Measurements from ENCODE around the gene HK2. TPM values are rescaled to one million over a fixed set of nuclear protein-coding genes. Genes with fewer than 3 reads are reported as not detected.

The HK2 gene
- polyA plus RNA-seq, 1 donor, result 7.4 TPM

DNA sequence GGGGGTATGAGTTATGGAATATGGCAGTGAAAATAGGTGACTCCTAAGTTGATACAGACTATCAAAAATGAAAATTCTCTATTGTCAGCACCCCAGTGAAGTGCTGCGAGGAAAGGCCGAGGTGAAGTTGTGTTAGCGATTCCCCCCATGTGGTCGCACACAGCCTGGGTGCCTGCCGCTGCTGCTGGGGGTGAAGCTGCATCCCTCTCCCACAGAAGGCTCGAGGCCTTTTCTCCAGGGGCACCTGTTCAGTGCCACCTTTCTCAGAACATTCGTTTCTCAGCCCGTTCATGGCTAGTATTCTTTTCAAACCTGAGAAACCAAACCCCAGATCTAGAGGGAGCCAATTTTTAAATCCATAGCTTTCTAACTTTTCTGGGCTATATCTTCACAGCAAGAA lies 23.8 kb downstream of the HK2 start:
- no peak for DNase-seq

DNA sequence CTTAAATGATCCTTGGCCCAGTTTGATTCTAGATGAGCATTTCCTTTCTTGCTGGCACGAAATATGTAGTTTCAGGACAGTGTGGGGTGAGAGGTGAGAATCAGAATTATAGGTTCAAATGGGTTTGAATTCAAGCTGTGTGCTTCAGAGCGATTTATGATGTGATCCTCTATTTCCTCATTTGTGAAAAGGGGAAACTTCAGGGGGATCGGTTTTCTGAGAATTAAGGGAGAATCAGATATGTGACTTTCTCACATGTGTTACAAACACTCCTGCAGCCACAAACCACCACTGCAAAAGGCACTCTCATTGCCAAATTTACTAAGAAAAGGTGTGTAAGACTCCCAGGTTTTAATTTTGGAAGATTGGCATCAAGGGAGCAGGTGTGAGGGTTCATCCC lies 24.4 kb downstream of the HK2 start:
- no peak for DNase-seq

DNA sequence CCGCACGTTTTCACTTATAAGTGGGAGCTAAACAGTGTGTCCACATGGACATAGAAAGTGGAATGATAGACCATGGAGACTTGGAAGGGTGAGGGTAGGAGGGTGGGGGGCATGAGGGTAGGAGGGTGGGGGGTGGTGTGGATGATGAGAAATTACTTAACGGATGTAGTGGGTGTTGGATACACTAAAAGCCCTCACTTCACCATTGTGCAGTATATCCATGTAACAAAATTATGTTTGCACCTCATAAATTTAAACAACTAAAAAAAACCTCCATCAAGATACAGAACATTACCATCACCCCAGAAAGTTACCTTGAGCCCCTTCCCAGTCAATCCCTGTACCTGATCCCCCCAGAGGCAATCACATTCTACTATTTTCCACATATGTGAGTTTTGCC lies 26.2 kb downstream of the HK2 start:
- DNase-seq, result no peak

DNA sequence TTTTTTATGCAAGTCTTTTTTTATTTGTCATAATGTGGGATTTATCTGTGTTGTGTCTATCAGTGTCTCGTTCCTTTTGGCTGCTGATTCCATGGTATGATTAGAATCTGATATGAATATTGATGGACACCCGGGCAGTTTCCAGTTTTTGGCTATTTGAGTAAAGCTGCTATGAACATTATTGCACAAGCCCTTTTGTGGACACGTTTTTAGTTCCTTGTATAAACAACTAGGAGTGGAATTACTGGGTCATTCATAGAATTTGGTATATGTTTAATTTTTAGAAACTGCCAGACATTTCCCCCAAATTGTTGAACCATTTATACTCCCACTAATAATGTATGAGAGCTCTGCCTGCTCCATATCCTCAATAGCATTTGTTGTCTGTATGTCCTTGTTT lies 26.6 kb downstream of the HK2 start:
- no peak for DNase-seq

DNA sequence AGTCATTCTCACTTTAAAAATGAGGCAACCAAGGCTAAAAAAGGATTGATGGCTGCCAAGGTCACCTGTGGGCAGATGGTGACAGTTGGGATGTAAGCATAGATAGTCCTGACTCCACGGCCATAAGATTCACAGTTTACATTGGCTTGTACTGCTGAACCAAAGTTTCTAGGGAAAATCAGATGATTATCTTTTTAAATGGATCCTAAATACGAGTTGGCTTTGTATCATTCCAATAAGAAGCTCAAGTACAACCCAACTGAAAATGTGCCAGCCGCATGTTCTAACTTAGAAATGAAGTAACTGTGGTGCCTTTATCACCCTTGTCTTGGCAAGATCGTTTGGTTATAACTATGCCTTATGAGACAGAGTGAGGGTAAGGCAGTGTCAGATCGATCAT lies 27.6 kb downstream of the HK2 start:
- DNase-seq, result no peak

DNA sequence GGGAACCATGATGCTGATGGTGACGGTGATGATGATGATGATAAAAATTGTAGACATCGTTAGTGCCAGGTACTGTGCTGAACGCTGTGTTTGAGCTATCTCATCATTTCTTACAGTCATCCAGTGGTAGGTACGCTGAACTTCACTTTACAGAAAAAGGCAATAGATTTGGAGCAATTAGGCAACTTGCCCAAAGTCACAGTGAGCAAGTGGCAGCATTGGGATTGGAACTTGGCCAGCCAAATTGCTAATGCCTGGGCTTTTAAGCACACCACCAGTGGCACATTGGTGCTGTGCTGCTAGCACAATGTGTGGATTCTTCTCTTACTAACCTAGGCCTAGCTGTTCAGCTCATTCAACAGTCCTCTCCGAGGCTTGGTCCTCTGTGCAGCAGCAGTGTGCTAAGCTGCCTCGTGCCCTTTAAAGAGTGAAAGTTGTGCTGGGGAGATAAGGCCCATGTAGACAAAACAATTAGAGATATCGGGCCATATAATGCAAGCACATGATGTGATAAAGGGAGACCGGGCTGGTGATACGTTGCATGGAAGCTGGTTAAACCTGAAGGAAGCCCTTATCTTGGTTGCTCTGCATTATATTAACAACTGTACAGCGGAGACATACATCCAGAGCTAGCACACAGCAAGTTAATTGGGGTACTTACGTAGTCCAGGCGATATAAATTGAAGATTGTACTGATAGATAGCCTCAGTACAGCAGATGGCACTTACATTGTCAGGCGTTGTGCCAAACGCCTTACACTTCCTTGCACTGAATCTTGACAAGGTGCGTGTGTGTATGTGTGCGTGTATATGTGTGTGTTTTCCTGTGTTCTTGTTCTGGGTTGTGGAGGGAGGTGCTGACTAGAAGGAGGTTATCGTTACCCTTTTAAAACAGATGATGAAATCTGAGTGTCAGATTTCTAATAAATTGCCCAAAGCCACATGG lies 28.4 kb downstream of the HK2 start:
- DNase-seq, result no peak

DNA sequence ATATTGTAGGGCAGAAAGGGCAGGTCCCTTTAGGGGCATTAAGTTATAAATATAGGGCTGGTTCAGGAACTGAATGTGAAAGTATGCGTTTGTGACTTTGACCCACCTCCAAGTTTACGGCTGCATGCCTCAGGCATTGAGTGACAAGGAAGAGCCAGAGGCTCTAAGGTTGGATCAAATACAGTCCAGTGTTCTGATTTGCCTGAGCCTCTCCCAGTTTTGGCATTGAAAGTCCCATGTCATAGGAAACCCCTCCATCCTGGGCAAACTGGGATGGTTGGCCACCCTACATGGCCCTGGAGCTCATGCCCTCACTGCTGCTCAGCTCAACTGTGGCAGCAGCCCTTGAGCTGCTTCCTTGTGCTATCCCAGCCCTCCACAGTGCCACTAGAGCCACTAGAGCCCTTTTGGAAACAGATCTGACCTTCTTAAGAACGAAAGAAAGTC lies 29.9 kb downstream of the HK2 start:
- no peak for DNase-seq

DNA sequence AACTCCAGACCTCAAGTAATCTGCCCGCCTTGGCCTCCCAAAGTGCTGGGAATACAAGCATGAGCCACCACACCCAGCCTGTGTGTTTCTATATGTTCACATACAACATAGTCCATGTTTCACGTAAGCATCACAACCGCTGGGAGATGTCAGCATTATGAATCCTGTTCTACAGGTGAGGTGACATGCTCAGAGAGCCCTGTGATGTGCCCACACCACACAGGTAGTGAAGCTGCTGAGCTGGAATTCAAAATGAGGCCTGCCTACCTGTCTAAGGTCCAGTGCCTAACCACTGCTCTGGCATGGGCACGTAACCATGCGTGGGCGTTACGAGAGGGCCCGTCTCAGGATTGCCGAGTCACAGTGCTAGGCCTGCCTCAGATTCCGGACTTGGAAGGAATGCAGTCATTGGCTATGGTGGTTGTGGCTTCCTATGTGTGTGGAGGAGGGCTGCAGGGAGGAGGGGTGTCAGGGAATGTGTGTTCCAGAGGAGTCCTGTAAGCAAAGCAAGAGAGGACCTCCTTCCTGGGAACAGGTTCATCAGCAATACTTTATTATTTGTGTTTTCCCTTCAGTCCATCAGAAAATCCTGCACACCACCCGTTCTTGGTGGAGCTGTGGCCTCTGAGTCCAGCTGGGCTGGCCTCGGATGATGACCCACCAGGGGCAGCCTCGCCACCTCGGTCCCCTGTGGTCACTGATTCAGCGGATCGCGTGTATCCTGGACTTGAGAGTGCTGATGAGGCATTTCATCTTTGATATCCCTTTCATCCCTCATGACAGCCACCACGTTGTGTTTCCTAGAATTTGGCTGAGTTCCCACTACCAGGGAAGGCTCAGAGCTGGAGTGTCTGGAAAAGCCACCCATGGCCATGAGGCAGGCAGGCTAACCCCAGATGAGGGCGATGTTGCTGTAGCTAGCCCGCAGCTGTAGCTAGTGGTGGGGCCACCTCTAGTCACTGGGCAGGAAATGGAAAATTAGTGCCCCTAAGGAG lies 31.1 kb downstream of the HK2 start:
- no peak for DNase-seq

DNA sequence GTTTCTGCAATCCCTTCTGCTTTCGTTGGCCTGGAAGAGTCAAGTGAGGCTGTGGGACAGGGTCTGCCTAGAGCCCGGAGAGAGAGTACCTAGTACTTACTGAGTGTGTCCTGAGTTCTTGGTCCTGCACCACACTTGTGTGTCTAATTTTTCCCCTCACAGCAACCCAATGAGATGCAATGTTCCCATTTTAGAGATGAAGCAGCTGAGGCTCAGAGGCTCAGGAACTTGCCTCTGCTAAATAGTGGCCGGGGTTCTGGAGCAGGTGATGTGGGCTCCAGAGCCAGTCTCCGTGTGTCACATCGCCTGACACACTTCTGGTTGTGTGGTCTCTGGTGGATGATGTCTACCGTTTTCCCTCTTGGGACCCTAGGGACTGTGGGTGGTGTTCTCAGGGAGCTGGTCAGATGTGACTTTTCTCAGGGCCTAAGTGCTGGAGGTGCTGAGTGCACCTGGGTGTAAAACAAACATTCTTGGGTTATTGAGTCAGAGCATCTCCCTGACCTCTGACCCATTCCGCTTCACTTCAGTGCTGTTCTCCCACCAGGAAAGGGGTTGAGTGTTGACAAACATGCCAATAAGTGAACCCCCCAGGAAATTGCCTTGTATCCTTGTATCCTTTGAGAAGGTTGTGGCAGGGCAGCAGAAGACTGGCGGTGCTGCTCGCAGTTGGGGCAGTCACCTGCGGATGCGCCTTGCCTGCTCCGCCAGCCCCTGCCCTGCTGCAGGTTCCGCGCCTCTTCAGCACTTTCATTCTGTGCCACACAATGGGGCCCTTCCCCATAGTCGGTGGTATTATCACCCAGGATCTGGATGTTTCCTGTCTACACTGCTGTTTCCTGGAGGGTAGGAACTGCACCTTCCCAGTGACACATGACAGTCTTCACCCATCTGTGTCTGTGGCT lies 32.1 kb downstream of the HK2 start:
- no peak for DNase-seq

DNA sequence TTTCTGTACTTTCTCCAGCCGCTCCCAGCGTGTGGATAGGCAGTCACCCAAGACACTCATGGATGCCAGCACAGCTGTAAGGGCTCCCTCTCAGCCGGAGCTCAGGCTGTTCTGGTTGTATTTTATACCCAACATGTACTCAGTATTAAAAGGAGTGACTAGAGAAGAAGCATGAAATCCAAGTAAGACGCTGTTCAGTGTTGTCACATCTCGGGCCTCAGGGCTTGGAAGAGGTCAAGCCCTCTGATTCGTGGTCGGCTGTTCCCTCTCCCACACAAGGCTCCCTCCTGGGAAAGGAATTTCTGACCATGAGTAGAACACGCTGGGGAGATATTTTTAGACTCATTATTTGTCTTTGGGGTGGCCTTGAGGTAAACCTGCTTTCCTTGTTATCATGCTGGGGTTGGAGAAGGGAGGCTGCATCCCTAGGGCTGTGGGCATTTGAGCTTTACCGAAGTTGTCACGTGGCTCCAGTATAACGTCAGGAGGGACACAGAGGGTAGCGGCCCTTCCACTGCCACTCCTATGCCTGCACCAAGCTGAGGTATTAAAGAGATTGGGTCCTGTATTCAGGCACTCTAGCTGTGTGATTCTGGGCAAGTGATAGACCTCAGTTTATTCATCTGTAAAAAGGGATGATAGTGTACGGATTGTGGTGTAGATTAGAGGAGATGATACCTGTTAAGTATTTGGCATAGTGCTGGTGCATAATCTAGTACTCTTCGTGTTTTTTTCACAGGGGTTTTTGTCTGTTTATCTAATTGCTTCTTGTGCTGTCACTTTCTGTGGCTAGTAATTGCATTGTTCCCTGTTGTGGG lies 34.1 kb downstream of the HK2 start:
- DNase-seq, result no peak

DNA sequence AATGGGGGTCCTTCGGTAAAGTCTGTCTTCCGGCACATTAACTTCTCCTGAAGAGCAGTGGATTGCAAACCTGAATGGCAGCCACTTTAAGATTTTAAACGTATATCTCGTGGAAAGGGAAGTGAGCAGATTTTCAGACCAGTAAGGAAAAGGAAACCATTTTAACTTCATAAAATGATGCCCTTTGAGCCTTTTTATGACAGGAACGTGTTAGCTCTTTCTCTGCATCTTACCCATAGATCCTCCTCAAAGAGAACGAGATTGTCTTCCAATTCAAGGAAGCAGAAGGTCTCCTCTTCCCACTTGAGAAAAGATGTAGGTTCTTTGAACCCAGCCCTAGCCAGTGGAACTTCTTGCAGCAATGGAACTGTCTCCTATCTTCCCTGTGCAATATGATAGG lies 35.6 kb downstream of the HK2 start:
- no peak for DNase-seq

DNA sequence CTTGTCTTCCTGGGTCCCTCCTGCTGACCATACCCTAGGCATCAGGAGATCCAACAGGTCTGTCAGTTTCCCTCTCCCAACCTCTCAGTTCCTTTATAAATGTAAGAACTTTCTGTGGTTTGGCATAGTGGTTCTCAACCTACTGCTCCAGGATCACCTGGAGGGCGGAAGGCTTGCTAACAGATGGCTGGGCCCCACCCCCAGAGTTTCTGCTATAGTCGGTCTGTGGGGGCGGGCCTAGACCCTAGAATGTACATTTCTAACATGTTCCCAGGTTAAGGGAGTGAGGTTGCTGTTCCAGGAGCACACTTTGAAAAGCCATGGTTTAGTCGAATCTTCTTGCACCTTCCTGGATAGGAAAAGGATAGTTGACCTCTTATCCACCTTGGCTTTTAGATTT lies 37.0 kb downstream of the HK2 start:
- no peak for DNase-seq

DNA sequence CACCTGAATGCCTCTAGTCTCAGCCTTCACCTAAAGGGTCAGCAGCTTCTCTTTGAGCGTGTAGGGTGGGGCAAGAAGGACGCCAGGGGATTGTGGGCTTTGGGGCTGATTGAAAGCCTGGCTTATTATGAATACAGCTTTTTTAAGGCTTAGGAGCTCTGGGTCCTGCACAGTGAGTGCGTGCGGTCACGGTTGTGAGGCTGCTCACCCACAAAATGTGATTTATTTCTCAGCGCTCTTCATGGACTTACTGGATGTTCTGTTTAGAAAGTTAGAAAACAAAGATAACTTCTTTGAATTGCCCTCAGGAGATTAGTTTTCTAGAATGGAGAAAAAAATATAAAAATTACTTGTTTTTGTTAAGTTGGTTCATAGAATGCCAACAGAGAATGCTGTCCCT lies 37.5 kb downstream of the HK2 start:
- DNase-seq, result no peak

DNA sequence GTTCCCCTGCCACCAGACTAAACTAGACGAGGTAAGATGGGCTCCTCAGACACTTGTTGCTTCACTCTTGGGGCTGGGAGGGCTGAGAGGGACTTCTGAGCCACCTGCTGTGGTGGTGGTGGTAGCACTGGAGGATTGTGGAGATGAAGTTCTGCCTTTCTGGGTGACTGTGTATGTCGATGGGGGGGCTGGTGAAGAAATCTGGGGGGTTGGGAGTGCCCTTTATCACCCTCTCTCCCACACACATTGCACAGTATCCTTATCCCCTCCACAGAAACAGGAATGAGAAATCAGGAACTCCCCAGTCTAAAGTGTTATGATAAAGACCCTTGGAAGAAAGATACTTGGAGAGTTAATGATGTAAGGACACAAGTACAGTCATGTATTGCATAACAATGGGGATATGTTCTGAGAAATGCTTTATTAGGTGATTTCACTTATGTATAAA lies 38.5 kb downstream of the HK2 start:
- no peak for DNase-seq

DNA sequence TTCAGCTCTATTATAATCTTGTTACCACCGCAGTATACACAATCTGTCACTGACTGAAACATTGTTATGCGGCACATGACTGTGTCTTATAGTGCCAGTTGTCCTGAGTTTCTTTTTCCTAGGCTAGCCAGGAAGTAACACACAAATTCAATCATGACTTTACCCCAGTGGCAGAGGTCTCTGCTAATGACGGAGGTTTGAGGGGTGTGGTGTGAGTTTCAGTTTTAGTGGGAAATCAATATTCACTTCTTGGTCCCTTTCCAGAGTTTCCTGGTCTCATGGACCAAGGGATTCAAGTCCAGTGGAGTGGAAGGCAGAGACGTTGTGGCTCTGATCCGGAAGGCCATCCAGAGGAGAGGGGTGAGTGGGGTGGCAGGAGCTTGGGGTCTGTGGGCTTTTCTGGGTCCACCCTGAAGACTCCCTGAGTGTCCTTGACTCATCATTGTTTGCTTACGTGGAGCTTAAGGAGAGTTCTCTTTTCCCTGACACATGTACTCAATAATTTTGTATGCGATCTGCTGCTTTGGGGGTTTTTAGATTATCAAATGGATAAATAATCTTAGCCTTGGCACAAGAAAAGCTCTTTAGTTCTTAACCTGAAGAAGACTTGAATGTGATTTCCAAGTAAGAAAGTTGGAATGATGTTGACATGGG lies 39.2 kb downstream of the HK2 start:
- DNase-seq, result no peak

DNA sequence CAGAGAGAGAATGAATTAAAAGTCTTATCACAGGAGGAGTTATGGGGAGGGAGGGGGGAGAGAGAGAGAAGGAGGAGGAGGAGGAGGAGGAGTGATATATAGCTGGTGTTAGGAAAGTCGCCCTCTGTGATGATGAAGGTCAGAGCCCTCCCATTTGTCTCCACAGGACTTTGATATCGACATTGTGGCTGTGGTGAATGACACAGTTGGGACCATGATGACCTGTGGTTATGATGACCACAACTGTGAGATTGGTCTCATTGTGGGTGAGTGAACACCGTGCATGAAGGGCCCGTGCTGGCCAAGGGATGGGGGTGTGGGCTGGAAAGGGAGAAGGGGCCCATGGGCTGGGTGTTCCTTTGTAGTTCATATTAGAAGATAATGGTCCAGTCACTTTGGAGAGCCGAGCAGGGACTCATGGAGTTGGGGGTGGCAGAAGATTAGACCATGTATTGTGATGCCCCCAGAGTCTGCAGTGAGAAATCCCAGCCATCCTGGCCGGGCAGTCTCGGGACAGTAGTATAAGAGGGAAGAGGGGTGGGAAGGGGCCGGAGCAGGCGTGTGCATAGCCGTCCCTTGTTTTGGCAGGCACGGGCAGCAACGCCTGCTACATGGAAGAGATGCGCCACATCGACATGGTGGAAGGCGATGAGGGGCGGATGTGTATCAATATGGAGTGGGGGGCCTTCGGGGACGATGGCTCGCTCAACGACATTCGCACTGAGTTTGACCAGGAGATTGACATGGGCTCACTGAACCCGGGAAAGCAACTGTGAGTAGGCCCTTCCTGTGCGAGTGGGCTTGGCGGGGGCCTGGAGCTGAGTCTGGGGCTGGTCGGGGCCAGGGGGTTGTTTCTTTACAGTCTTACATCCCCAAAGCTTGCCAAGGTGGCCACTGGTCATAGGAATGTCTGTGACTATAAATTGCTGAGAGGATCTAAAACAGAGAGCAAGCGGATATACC lies 40.0 kb downstream of the HK2 start:
- DNase-seq, result no peak

DNA sequence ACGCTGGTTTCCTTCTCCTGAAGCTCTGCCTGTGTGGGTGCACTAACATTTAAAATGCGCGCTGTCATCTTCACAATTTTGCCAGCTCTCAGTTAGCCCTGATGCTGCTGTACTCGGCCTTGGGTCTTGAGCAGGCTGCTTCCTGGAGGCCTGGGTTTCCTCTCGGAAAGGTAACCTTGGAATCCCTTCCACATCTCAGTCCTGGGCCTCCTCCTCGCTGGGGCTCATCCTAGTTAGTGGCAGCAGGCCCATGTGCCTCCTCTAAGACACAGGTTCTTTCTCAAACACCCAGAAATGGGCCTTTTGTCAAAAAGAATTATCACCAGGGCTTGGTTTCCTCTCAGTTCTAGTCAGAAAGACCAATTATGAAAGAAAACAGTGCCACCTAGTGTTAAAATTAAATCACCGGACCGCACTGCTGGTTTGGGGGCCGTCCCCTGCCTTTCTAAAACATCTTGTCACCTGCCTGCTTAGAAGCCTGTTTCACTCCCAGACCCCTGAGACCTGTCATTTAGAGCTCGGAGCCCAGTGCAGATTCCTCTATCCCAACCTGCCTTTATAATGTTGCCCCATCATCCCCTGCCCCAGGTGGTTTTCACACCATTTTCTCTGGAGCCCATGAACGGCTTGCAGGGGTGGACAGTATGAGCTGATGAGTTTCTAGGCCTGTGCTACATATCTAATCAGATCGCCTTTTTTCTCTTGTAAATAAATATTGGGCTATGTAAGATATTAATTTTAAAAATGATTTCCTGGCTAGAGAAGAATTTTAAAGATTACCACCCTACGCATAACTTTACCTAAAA lies 42.4 kb downstream of the HK2 start:
- DNase-seq, result peak; percentile 40

DNA sequence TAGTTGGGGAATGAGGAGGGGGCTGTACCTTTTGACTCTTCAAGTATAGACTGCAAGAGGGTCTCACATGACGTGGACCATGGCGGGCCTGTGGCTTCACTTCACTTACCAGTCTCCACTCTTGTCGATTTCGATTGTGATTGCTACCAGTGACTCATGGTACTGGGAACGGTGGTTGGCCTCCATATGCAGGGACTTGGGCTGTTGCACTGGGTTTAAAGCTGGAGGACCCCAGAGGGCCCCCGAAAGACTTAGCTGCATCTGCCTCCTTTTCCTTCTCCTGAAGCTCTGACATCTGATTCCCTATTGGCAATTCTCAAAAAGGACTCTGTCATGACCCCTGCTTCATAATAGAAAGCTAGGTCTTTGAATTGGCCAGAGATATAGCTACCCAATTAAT lies 43.4 kb downstream of the HK2 start:
- no peak for DNase-seq

All from hindlimb muscle (tissue), 1 donor.